Stimulated activated naive CD8-positive, alpha-beta T cell treated with anti-CD3 and anti-CD28 coated beads, Interleukin-15, Interleukin-2, amounts not matched to agents 100 ng/mL and 50 ng/mL, for 24 hours (primary cell): Measurements from ENCODE around the gene NAA25.
"Not testable (repeated sequence)": the region's sequence is repeated elsewhere in the genome, so short reads cannot be mapped to it uniquely, and the experiment has no call there.

ENCODE experiments used
- H3K27ac Mint-ChIP-seq: one replicate; pipeline ENCODE4 v1.8.0; 2021; ENCODE audit warnings: mild to moderate bottlenecking, mixed read lengths
- H3K27me3 Mint-ChIP-seq: one replicate; pipeline ENCODE4 v1.8.0; 2021; ENCODE audit warnings: mixed read lengths
- H3K36me3 Mint-ChIP-seq: one replicate; pipeline ENCODE4 v1.8.0; 2021; ENCODE audit warnings: low read depth, mixed read lengths
- H3K4me1 Mint-ChIP-seq: one replicate; pipeline ENCODE4 v1.8.0; 2021; ENCODE audit warnings: low read depth, mixed read lengths
- H3K4me3 Mint-ChIP-seq: one replicate; pipeline ENCODE4 v1.8.0; 2021; ENCODE audit warnings: mild to moderate bottlenecking, mixed read lengths
- H3K9me3 Mint-ChIP-seq: one replicate; pipeline ENCODE4 v1.8.0; 2021; ENCODE audit warnings: mixed read lengths

The NAA25 gene

DNA sequence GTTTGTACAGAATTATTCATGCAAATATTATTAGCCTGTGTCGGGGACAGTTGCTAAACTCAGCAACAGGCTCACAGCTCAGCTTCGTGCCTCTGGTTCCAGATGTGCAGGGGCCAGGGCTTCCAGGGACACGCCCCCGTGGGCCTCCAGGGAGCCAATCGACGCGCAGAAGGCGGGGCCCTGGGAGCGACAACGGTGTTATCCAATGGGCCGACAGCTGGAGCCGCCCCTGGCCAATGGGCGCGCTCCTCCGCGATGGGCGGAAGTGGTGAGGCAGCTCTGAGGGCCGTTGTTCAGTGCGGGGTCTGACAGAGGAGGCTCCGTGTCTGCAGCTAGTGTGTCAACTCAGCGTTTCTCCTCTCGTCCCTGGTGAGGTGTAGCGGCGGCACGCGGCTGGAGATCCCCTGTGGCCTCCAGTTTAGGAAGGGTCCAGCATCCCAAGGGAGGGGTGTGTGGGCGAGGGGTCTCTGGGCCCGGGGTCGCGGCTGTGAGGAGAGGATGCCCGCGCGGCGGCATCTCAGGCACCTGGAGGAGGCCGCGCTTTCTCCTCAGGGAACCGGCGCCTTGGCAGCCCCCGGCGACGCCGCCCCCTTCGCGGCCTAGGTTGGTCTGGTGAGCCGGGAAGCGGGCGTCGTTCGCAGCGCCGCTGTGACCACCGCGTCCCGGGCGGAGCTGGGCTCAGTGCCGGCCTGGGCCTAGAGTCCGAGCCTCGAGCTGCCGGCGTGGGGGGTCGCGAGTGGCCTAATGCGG, 16.8 kb upstream of the NAA25 start, which contains the start of gene TRAFD1:
TSS of gene TRAFD1 (plus strand) at position 311 of the 750 bp plus-strand sequence. CDS start 4,963 bp downstream, outside the sequence.
- no peaks in the 10 kb centered on the region for H3K27me3 Mint-ChIP-seq
- peak within 1 kb of the TSS; percentile 83 for H3K4me3 Mint-ChIP-seq
- H3K4me1 Mint-ChIP-seq: peaks cover 45% of the 10 kb centered on the region
- H3K36me3 Mint-ChIP-seq: peaks cover 5% of the 10 kb centered on the region
- peak within 1 kb of the TSS; percentile 93 for H3K27ac Mint-ChIP-seq
- H3K9me3 Mint-ChIP-seq: no peaks in the 10 kb centered on the region

- peaks cover 40% of the 10 kb centered on the region for H3K4me1 Mint-ChIP-seq
- H3K9me3 Mint-ChIP-seq: no peaks in the 10 kb centered on the region
- H3K4me3 Mint-ChIP-seq: no peak overlapping the region
- H3K27ac Mint-ChIP-seq: no peak overlapping the region
- peaks cover 5% of the 10 kb centered on the region for H3K36me3 Mint-ChIP-seq
- H3K27me3 Mint-ChIP-seq: no peaks in the 10 kb centered on the region
Measured at GRCh38 chr12:112124918-112125249, 16.3 kb upstream of the NAA25 start.

DNA sequence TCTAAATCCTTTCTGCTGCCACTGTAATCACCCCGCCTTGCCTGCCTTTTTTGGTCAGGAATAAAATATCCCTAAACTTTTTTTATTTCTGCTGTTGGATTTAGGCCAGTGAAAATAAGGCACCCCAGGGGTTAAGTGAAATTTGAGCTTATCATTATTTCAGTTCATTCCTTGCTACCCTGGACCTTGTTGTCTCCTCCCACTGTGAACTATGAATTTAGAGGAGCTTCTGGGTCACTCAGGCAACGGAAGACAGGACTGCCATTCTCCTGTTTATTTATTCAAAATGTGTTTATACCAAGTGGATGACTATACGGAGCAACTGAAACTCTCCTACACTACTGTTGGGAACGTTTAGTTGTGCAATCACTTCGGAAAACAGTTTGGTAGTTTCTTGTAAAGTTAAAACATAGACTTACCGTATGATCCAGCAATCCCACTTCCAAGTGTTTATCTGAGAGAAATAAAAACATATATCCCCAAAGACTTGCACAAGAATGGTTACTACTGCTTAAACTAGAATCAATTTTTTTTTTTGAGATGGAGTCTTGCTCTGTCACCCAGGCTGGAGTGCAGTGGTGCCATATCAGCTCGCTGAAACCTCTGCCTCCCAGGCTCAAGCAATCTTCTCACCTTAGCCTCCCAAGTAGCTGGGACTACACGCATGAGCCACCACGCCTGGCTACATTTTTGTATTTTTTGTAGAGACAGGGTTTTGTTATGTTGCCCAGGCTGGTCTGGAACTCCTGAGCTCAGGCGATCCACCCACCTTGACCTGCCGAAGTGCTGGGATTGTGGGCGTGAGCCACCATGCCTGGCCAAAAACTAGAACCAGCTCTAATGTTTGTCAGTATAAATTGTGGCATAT, 14.5 kb upstream of the NAA25 start:
- H3K36me3 Mint-ChIP-seq: peaks cover 5% of the 10 kb centered on the region
- H3K27ac Mint-ChIP-seq: no peak overlapping the region
- H3K4me1 Mint-ChIP-seq: peaks cover 22% of the 10 kb centered on the region
- H3K9me3 Mint-ChIP-seq: no peaks in the 10 kb centered on the region
- no peak overlapping the region for H3K4me3 Mint-ChIP-seq
- no peaks in the 10 kb centered on the region for H3K27me3 Mint-ChIP-seq

GRCh38 chr12:112121780-112122565, 13.4 kb upstream of the NAA25 start:
- Mint-ChIP-seq H3K36me3 (peaks cover 2% of the 10 kb centered on the region), H3K4me3 (no peak overlapping the region), H3K4me1 (peaks cover 15% of the 10 kb centered on the region), H3K9me3 (no peaks in the 10 kb centered on the region), H3K27ac (peak overlapping the region; percentile 68), H3K27me3 (no peaks in the 10 kb centered on the region)

GRCh38 chr12:112117685-112118084, 9.1 kb upstream of the NAA25 start:
- H3K27ac Mint-ChIP-seq: no peak overlapping the region
- no peak overlapping the region for H3K4me3 Mint-ChIP-seq
- no peaks in the 10 kb centered on the region for H3K36me3 Mint-ChIP-seq
- no peaks in the 10 kb centered on the region for H3K27me3 Mint-ChIP-seq
- H3K4me1 Mint-ChIP-seq: peaks cover 12% of the 10 kb centered on the region
- H3K9me3 Mint-ChIP-seq: no peaks in the 10 kb centered on the region

DNA sequence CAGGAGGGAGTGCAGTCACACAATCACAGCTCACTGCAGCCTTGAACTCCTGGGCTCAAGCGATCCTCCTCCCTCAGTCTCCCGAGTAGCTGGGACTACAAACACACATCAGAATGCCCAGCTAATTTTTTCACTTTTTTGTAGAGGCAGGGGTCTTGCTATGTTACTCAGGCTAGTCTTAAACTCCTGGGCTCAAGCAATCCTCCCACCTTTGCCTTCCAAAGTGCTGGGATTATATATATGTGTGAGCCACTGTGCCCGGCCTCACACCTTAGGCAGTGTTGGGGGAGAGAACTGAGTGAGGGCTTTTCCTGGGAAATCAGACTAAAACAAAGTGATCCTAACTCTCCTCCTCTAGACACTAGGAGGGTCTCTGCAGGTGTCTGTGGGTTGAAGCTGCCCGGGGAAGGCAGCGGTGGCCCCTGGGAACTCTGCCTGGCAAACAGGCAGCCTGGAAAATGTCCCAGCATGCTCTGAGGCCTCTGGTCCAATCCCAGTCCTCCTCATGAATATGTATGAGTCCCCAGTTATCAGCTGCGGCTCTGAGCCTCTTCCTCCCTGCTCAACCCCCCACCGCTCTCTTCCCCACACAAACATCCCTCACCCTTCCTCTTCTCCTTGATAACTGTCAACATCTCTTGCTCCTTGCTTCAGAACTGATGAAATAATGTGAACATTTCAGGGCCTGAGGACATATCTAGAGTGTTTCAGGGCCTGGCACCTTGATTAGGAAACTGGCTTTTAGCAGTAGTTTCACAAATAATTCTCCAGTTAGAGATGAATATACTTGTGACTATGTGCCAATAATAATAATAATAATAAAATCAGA, 7.9 kb upstream of the NAA25 start:
- Mint-ChIP-seq H3K27ac (peak overlapping the region; percentile 55), H3K27me3 (no peaks in the 10 kb centered on the region), H3K4me1 (peaks cover 21% of the 10 kb centered on the region), H3K9me3 (no peaks in the 10 kb centered on the region), H3K36me3 (no peaks in the 10 kb centered on the region), H3K4me3 (no peak overlapping the region)

GRCh38 chr12:112115259-112116045, 6.9 kb upstream of the NAA25 start:
- no peaks in the 10 kb centered on the region for H3K27me3 Mint-ChIP-seq
- peaks cover 24% of the 10 kb centered on the region for H3K4me1 Mint-ChIP-seq
- no peaks in the 10 kb centered on the region for H3K9me3 Mint-ChIP-seq
- H3K36me3 Mint-ChIP-seq: no peaks in the 10 kb centered on the region
- no peak overlapping the region for H3K27ac Mint-ChIP-seq
- no peak overlapping the region for H3K4me3 Mint-ChIP-seq

- Mint-ChIP-seq H3K27ac (peak overlapping the region; percentile 62), H3K27me3 (no peaks in the 10 kb centered on the region), H3K36me3 (peaks cover 3% of the 10 kb centered on the region), H3K4me1 (peaks cover 40% of the 10 kb centered on the region), H3K4me3 (no peak overlapping the region), H3K9me3 (no peaks in the 10 kb centered on the region)
Measured at GRCh38 chr12:112112409-112113133, 4.0 kb upstream of the NAA25 start.

DNA sequence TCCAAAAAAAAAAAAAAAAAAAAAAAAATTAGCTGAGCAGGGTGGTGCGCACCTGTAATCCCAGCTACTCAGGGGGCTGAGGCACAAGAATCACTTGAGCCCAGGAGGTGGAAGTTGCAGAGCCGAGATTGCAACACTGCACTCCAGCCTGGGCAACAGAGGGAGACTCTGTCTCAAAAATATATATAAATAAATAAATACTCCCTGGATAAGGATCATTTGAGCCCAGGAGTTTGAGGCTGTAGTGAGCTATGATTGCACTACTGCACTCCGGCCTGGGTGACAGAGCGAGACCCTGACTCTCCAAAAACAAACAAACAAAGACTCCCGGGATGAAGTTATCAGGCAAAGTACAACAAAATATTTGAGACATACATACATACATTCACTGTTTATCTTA, 3.3 kb upstream of the NAA25 start:
- peaks cover 9% of the 10 kb centered on the region for H3K36me3 Mint-ChIP-seq
- H3K27ac Mint-ChIP-seq: peak overlapping the region; percentile 62

DNA sequence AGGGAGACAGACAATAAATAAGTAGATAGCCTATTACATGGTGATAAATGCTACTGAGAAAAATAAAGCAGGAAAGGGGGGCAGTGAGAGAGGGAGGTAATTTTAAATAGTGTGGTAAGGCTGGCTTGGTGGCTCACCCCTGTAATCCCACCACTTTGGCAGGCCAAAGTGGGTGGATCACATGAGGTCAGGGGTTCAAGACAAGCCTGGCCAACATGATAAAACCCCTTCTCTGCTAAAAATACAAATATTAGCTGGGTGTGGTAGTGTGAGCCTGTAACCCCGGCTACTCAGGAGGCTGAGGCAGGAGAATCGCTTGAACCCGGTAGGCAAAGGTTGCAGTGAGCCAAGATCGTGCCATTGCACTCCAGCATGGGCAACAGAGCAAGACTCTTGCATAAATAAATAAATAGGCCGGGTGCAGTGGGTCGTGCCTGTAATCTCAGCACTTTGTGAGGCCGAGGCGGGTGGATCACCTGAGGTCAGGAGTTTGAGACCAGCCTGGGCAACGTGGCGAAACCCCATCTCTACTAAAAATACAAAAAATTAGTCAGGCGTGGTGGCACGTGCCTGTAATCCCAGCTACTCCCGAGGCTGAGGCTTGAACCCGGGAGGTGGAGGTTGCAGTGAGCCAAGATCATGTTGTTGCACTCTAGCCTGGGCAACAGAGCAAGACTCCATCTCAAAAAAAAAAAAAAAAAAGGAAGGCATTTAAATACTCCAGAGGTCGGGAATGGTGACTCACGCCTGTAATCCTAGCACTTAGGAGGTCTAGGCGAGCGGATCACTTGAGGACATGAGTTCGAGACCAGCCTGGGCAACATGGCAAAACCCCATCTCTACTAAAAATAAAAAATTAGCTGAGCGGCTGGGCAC, 2.4 kb upstream of the NAA25 start:
- not testable (repeated sequence) for H3K4me3 Mint-ChIP-seq, H3K9me3 Mint-ChIP-seq, H3K27me3 Mint-ChIP-seq, H3K27ac Mint-ChIP-seq
- Mint-ChIP-seq H3K36me3 (peaks cover 15% of the 10 kb centered on the region), H3K4me1 (peaks cover 47% of the 10 kb centered on the region)

More for the DNA sequence above, 3.3 kb upstream of the NAA25 start:
- no peak overlapping the region for H3K4me3 Mint-ChIP-seq
- no peaks in the 10 kb centered on the region for H3K27me3 Mint-ChIP-seq
- H3K9me3 Mint-ChIP-seq: no peaks in the 10 kb centered on the region
- H3K4me1 Mint-ChIP-seq: peaks cover 44% of the 10 kb centered on the region

DNA sequence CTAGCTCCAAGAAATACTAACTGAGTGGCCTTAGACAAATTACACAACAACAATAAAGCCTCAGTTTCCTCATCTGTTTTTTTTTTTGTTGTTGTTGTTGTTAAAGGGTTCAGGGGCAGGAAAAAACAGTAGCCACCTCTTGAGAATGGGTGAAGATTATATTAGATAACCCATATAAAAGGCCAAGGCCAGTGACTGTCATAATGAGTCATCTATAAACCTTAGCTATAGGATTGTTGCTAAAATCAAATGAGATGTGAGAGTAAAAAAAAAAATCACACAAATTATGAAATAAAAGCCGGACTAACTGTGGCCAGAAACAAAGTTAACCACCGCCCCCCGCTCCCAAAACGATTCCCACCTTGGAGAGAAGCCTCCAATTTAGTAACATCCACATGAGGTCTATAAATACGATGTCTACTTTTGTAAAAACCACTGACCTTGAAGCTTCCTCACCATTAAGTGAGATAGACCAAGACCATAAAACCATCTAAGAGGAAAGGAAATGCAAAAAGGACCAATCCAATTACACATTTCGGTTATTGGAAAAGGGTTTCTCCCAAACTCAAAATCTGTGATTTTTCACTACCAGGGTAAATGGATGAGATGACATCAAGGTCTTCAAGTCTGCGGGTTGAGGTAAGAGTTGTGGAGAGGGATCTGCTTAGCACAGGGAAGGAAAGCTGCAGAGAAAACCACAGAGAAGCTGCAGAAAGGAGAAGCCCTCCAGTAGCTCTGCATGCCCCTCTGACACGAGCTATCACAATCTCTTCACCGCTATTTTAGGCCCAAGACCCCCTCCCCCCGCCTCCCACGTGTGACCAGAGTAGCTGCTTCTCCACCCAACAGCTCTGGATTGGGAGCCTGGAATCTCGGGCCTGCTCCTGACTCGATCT, 1.0 kb downstream of the NAA25 start:
- H3K27me3 Mint-ChIP-seq: no peaks in the 10 kb centered on the region
- H3K4me3 Mint-ChIP-seq: peak overlapping the region; percentile 91
- peaks cover 68% of the 10 kb centered on the region for H3K4me1 Mint-ChIP-seq
- peak overlapping the region; percentile 97 for H3K27ac Mint-ChIP-seq
- no peaks in the 10 kb centered on the region for H3K9me3 Mint-ChIP-seq
- peaks cover 37% of the 10 kb centered on the region for H3K36me3 Mint-ChIP-seq

- Mint-ChIP-seq H3K36me3 (peaks cover 46% of the 10 kb centered on the region), H3K4me1 (peaks cover 64% of the 10 kb centered on the region), H3K4me3 (peak overlapping the region; percentile 42)
Measured at GRCh38 chr12:112105891-112106290, 2.7 kb downstream of the NAA25 start.

More at GRCh38 chr12:112105891-112106290, 2.7 kb downstream of the NAA25 start:
- H3K9me3 Mint-ChIP-seq: no peaks in the 10 kb centered on the region
- peak overlapping the region; percentile 23 for H3K27ac Mint-ChIP-seq
- H3K27me3 Mint-ChIP-seq: no peaks in the 10 kb centered on the region
